Activated T-helper 17 cell treated with anti-CD3 and anti-CD28 coated beads, Interleukin-2, amount 50 U/mL, for 72 hours (primary cell): ENCODE data around the gene ZFAND6. TPM values are rescaled to one million over a fixed set of nuclear protein-coding genes. Genes with fewer than 3 reads are reported as not detected.
A peak's percentile ranks its signal among the peaks of the same experiment; 100 is the strongest.
"Not testable (repeated sequence)": the region's sequence is repeated elsewhere in the genome, so short reads cannot be mapped to it uniquely, and the experiment has no call there.

ENCODE experiments used
- ATAC-seq: fragments of 150-1000 bp; cut with Tn5 transposase; replicated peaks from 2 replicates; pipeline ENCODE4 v1.10.0; 2021; ENCODE audit warnings: mild to moderate bottlenecking, moderate library complexity
- H3K27ac Mint-ChIP-seq: one replicate; pipeline ENCODE4 v1.8.0; 2022; ENCODE audit warnings: mixed read lengths
- H3K27me3 Mint-ChIP-seq: one replicate; pipeline ENCODE4 v1.8.0; 2022; ENCODE audit warnings: mixed read lengths
- H3K36me3 Mint-ChIP-seq: one replicate; pipeline ENCODE4 v1.8.0; 2022; ENCODE audit warnings: low read depth, mild to moderate bottlenecking, mixed read lengths
- H3K4me1 Mint-ChIP-seq: one replicate; pipeline ENCODE4 v1.8.0; 2022; ENCODE audit warnings: mixed read lengths
- H3K4me3 Mint-ChIP-seq: one replicate; pipeline ENCODE4 v1.8.0; 2022; ENCODE audit warnings: mild to moderate bottlenecking, mixed read lengths
- H3K9me3 Mint-ChIP-seq: one replicate; pipeline ENCODE4 v1.8.0; 2022; ENCODE audit warnings: mixed read lengths
- total RNA-seq, 2 donors: library from RNA; stranded (reverse); gene quantifications; one replicate each; pipeline ENCODE4 v1.2.3, GENCODE V29; 2022

ZFAND6 gene
- total RNA-seq, 2 donors from 2014 or later, result 26.2 to 35.2 TPM

DNA sequence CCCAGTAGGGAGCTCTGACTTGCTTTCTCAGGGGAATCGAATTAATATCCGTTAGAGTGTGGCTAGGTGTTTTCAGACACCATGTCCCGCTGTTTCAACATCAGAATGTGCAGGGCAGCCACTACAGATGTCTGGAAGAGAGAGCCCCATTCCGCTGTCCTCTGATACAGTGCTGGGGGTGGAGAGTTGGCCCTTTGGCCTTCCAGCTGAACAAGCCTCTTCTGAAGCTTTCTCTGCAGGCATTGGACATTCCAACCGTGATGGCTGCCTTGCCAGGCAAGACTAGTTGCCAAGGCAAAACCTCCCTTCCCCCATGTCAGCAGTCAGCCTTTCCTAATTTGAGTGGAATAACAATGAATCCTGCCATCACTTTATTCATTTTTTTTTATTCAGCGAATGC, 94.9 kb downstream of the ZFAND6 start:
- peak overlapping the region; percentile 42 for H3K27ac Mint-ChIP-seq
- H3K9me3 Mint-ChIP-seq, result no peaks in the 10 kb centered on the region
- H3K27me3 Mint-ChIP-seq, result no peaks in the 10 kb centered on the region
- peaks cover 21% of the 10 kb centered on the region for H3K4me1 Mint-ChIP-seq
- ATAC-seq, result no peak
- peak overlapping the region; percentile 89 for H3K4me3 Mint-ChIP-seq
- H3K36me3 Mint-ChIP-seq, result peaks cover 22% of the 10 kb centered on the region

DNA sequence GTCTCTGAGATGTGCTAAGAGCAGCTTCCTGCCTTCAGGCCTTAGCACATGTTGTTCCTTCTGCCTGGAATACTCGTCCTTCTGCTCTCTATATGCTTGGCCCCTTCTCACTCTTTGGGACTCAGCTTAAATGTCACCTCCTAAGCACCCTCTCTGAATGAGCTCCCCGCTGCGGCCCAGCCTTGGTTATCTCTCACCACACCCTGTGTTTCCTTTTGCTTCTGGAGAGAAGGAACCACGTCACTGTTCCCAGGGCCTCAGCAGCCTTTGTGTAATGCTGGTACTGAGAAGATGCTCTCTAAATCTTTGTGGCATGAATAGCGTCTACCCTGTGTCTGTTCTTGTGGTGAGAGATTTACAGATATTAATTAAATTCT, 95.5 kb downstream of the ZFAND6 start:
- peak overlapping the region; percentile 89 for H3K4me3 Mint-ChIP-seq
- no peaks in the 10 kb centered on the region for H3K9me3 Mint-ChIP-seq
- no peaks in the 10 kb centered on the region for H3K27me3 Mint-ChIP-seq
- H3K4me1 Mint-ChIP-seq, result peaks cover 28% of the 10 kb centered on the region
- H3K36me3 Mint-ChIP-seq, result peaks cover 28% of the 10 kb centered on the region
- peak overlapping the region; percentile 42 for H3K27ac Mint-ChIP-seq
- ATAC-seq, result no peak

DNA sequence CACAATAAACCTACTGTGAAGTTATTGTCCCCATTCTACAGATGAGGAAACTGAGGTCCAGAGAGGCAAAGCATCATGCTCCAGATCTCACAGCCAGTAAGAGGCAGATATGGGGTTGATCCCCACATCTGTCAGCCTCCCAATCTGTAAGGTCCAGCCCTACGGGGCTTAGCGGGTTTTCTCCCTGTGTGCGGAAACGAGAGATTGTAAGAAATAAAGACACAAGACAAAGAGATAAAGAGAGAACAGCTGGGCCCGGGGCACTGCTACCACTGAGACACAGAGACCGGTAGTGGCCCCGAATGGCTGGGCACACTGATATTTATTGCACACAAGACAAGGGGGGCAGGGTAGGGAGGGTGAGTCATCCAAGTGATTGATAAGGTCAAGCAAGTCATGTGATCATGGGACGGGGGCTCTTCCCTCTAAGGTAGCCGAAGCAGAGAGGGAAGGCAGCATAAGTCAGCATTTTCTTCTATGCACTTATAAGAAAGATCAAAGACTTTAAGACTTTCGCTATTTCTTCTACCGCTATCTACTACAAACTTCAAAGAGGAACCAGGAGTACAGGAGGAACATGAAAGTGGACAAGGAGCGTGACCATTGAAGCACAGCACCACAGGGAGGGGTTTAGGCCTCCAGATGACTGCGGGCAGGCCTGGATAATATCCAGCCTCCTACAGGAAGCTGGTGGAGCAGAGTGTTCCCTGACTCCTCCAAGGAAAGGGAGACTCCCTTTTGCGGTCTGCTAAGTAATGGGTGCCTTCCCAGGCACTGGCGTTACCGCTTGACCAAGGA, 96.1 kb downstream of the ZFAND6 start:
- not testable (repeated sequence) for H3K27me3 Mint-ChIP-seq, ATAC-seq, H3K9me3 Mint-ChIP-seq
- Mint-ChIP-seq H3K36me3 (peaks cover 34% of the 10 kb centered on the region), H3K4me1 (peaks cover 34% of the 10 kb centered on the region), H3K4me3 (peak overlapping the region; percentile 89), H3K27ac (peak overlapping the region; percentile 42)

DNA sequence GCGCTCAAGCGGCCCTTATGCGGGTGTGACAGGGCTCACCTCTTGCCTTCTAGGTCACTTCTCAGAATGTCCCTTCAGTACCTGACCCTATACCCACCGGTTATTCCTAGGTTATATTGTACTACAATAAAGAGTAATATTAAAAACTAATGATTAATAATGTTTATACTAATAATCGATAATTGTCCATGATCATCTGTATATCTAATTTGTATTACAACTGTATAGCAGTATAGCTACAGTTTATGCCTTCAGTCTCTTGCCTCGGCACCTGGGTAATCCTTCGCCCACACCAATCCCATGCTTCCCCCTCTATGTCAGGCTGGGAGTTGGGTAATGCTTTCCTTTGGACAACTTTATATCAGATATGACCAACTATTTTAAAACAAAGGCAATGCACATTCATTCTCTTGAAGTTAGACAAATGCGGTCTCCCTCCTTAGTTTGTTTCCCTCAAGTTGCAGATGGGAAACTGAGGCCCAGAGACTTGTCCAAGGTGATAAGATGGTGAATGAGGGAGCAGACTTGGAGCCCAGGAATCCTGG, 96.8 kb downstream of the ZFAND6 start:
- Mint-ChIP-seq H3K27ac (no peak overlapping the region), H3K9me3 (no peaks in the 10 kb centered on the region), H3K4me3 (no peak overlapping the region), H3K4me1 (peaks cover 40% of the 10 kb centered on the region), H3K36me3 (peaks cover 41% of the 10 kb centered on the region), H3K27me3 (no peaks in the 10 kb centered on the region)
- no peak for ATAC-seq

DNA sequence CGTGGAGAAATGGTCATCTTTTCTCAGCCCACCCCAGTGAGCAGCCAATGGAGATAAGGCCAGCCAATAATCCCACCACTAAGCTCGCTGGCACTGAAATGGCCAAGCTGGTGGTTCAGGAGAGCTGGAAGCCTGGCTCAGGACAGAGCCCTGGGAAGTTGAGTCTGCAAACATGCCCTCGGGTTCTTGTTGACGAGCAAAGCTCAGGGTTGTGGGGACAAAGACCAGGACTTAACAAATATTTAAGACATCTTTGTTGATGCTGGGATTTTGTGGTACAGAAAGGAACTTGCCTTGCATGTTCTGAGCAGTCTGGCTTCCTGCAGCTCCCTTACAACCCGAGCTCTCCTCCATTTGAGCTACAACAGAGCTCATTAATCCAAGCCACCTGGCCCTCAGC, 97.7 kb downstream of the ZFAND6 start:
- H3K9me3 Mint-ChIP-seq, result no peaks in the 10 kb centered on the region
- no peak overlapping the region for H3K4me3 Mint-ChIP-seq
- peaks cover 49% of the 10 kb centered on the region for H3K36me3 Mint-ChIP-seq
- ATAC-seq, result no peak
- H3K27me3 Mint-ChIP-seq, result no peaks in the 10 kb centered on the region
- peaks cover 37% of the 10 kb centered on the region for H3K4me1 Mint-ChIP-seq
- no peak overlapping the region for H3K27ac Mint-ChIP-seq

- Mint-ChIP-seq H3K27ac (no peak overlapping the region), H3K4me3 (peak overlapping the region; percentile 50), H3K36me3 (peaks cover 70% of the 10 kb centered on the region), H3K9me3 (no peaks in the 10 kb centered on the region), H3K27me3 (no peaks in the 10 kb centered on the region), H3K4me1 (peaks cover 33% of the 10 kb centered on the region)
- no peak for ATAC-seq
These were observed 99.8 kb downstream of the ZFAND6 start for GRCh38 chr15:80159301-80159700.

DNA sequence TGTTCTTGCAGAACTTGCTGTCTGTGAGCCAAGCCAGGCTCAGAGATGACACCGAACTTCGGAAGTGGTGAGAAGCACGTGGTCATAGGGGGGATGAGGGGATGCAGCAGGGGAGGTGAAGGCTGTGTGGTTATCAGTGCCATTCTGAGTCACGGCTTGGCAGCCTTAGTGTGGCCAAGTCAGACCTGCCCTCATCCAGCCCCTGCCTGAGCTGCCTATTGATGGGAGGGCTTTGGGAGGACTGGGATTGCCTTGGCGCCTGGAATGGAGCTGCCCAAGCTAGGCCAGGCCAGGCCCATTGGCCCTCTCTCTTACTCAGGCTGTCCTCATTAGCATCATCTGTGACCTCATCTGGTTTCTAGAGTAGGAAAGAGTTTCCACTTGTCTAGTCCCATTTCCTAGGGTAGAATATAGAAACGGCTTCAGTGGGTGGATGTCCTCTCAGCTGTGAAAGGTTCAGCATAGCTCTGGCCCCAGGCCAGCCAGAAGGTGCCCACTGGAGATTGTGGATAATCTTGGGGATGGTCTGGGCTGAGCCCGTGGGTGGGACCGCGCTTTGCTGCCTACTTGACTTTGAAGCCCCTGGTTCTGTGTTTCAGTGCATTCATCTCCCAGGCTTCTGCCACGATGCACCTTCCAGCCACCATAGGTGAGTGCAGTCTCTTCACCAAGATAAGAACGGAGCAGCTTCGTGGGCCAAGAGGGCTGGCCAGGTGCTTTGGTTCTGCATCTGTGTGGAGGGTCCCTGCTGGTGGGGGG, 100.5 kb downstream of the ZFAND6 start:
- ATAC-seq, result peak; percentile 74
- H3K4me1 Mint-ChIP-seq, result peaks cover 29% of the 10 kb centered on the region
- H3K27ac Mint-ChIP-seq, result peak overlapping the region; percentile 77
- H3K27me3 Mint-ChIP-seq, result no peaks in the 10 kb centered on the region
- peak overlapping the region; percentile 50 for H3K4me3 Mint-ChIP-seq
- H3K36me3 Mint-ChIP-seq, result peaks cover 71% of the 10 kb centered on the region
- no peaks in the 10 kb centered on the region for H3K9me3 Mint-ChIP-seq

DNA sequence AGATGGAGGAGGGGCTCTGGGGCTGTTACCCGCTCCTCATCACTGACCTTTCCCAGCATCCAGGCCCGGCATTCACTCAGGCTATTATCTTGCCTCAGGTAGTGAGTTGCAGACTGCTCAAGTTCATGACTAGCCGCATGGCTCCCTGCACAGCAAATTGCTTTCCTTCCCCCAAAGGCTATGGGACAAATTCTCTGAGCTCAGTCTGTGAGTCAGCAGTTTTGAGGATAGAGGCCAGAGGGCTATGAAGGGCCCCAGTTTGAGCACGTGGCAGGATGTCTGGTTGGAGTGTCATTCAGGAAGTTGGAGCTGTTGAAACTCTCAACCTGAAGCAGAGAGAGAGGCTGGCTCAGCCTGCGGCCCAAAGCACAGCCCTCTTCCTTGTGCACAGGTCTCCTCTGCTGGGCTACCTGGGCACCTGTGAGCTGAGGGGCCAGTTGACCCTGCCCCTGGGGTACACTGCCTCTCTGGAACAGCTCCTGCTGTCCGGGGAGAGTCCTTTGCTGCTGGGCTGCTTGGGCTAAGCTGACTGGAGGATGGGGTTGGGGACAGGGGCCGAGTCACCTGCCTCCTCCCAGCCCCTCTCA, 101.2 kb downstream of the ZFAND6 start:
- ATAC-seq, result peak; percentile 90
- peaks cover 65% of the 10 kb centered on the region for H3K36me3 Mint-ChIP-seq
- H3K27ac Mint-ChIP-seq, result peak overlapping the region; percentile 77
- no peaks in the 10 kb centered on the region for H3K27me3 Mint-ChIP-seq
- peaks cover 23% of the 10 kb centered on the region for H3K4me1 Mint-ChIP-seq
- no peaks in the 10 kb centered on the region for H3K9me3 Mint-ChIP-seq
- H3K4me3 Mint-ChIP-seq, result peak overlapping the region; percentile 50

DNA sequence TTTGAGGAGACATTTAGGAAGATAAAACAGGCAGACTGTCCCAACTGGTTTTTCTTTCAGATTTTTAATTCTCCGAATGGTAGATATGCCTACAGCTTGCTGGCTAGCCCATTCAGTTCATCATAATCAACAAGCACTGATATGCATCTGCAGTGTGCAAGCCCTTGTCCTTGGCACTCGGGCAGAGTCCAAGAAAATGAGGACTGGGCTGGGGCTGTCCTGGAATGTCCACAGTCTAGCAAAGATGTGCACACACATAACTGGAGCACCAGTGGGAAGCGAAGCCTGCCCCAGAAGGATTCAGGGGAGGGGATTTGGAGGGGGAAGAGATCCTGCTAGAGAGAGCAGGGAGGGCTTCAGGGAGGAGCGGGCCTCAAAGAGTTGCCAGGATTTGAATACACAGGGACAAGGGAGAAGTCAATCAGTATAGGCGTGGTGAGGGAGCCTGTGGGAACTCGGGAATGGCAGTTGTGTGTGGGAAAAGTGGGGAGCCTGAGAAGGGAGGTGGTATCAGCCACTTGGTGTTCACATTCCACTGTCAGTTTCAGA, 102.1 kb downstream of the ZFAND6 start:
- H3K27me3 Mint-ChIP-seq, result no peaks in the 10 kb centered on the region
- ATAC-seq, result no peak
- H3K36me3 Mint-ChIP-seq, result peaks cover 65% of the 10 kb centered on the region
- peak overlapping the region; percentile 50 for H3K4me3 Mint-ChIP-seq
- H3K4me1 Mint-ChIP-seq, result peaks cover 23% of the 10 kb centered on the region
- H3K9me3 Mint-ChIP-seq, result no peaks in the 10 kb centered on the region
- H3K27ac Mint-ChIP-seq, result peak overlapping the region; percentile 77

GRCh38 chr15:80162059-80162554, 102.6 kb downstream of the ZFAND6 start:
- H3K27ac Mint-ChIP-seq, result peak overlapping the region; percentile 77
- H3K36me3 Mint-ChIP-seq, result peaks cover 65% of the 10 kb centered on the region
- no peak overlapping the region for H3K4me3 Mint-ChIP-seq
- peaks cover 23% of the 10 kb centered on the region for H3K4me1 Mint-ChIP-seq
- no peaks in the 10 kb centered on the region for H3K27me3 Mint-ChIP-seq
- no peaks in the 10 kb centered on the region for H3K9me3 Mint-ChIP-seq
- ATAC-seq, result no peak

DNA sequence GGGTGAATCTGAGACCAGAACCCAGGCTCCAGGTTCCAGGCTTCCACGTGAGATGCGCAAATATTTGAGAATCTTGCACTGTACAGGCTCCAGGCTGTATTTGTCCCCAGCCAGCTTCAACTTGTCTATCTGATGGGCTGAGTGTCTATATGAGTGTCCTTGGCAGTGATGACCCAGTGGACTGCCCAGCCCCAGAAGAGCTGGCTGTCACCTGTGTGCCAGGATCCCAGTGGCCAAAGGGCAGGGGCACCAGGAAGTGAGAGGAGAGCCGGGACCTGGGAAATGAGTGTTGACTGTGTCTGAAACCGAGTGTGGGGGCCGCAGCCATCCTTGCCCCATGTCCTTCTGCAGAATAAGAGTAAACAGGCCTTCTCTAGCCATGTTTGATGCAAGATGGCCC, 103.7 kb downstream of the ZFAND6 start:
- Mint-ChIP-seq H3K27ac (no peak overlapping the region), H3K9me3 (no peaks in the 10 kb centered on the region), H3K27me3 (no peaks in the 10 kb centered on the region), H3K4me1 (peaks cover 23% of the 10 kb centered on the region), H3K4me3 (no peak overlapping the region), H3K36me3 (peaks cover 68% of the 10 kb centered on the region)
- no peak for ATAC-seq

- no peak for ATAC-seq
- Mint-ChIP-seq H3K4me3 (no peak overlapping the region), H3K9me3 (no peaks in the 10 kb centered on the region), H3K36me3 (peaks cover 68% of the 10 kb centered on the region), H3K27me3 (no peaks in the 10 kb centered on the region), H3K4me1 (peaks cover 23% of the 10 kb centered on the region), H3K27ac (no peak overlapping the region)
These were observed 104.4 kb downstream of the ZFAND6 start for GRCh38 chr15:80163897-80164296.

- Mint-ChIP-seq H3K36me3 (peaks cover 43% of the 10 kb centered on the region), H3K4me3 (no peak overlapping the region), H3K9me3 (no peaks in the 10 kb centered on the region), H3K4me1 (no peaks in the 10 kb centered on the region), H3K27me3 (no peaks in the 10 kb centered on the region), H3K27ac (peak overlapping the region; percentile 36)
- ATAC-seq, result no peak
These were observed 108.5 kb downstream of the ZFAND6 start for GRCh38 chr15:80167936-80168335.

GRCh38 chr15:80168421-80168820, 108.9 kb downstream of the ZFAND6 start:
- H3K9me3 Mint-ChIP-seq, result no peaks in the 10 kb centered on the region
- peaks cover 38% of the 10 kb centered on the region for H3K36me3 Mint-ChIP-seq
- no peaks in the 10 kb centered on the region for H3K27me3 Mint-ChIP-seq

More at GRCh38 chr15:80168421-80168820, 108.9 kb downstream of the ZFAND6 start:
- Mint-ChIP-seq H3K4me3 (no peak overlapping the region), H3K27ac (no peak overlapping the region), H3K4me1 (no peaks in the 10 kb centered on the region)
- no peak for ATAC-seq
